ENCODE measurements around the gene ATP6V0A4. TPM values are rescaled to one million over a fixed set of nuclear protein-coding genes. Genes with fewer than 3 reads are reported as not detected.

Gene ATP6V0A4
- total RNA-seq, 2 donors from 2014 or later, result 0.29 to 0.44 TPM

GRCh38 chr7:138710536-138711385 is 87.2 kb downstream of the ATP6V0A4 start:
- Mint-ChIP-seq H3K27me3 (ENCODE audit: insufficient read depth) (no peaks in the 10 kb centered on the region), H3K27ac (no peak overlapping the region), H3K4me3 (no peak overlapping the region), H3K4me1 (no peaks in the 10 kb centered on the region), H3K36me3 (ENCODE audit: low read depth) (no peaks in the 10 kb centered on the region), H3K9me3 (no peaks in the 10 kb centered on the region)
- WGBS, 2 experiments (ENCODE audit: insufficient coverage in 1 of 2, insufficient read length in 1 of 2), result 82 to 88% methylated on average over 6 to 15 of the region's 15 CpGs
- Histone ChIP-seq H3K9ac (ENCODE audit: extremely low read depth, low read length, poor library complexity, severe bottlenecking) (no peak overlapping the region), H3K27me3 (ENCODE audit: control insufficient read depth, insufficient read depth, low read length, poor library complexity, severe bottlenecking) (no peaks in the 10 kb centered on the region), H3K4me3 (ENCODE audit: low read length) (no peak overlapping the region), H3K9me3 (ENCODE audit: control insufficient read depth, low read length) (no peaks in the 10 kb centered on the region), H3K36me3 (ENCODE audit: control insufficient read depth, insufficient read depth, low read length) (no peaks in the 10 kb centered on the region), H3K4me1 (ENCODE audit: control insufficient read depth, insufficient read depth, low read length) (no peaks in the 10 kb centered on the region), H3K27ac (ENCODE audit: low read depth, low read length) (no peak overlapping the region)
- TF ChIP-seq CTCF (conservative IDR thresholded peaks at IDR 0.05), result no peak
- DNase-seq, result no peak

GRCh38 chr7:138705167-138705566 is 92.8 kb downstream of the ATP6V0A4 start:
- no peak overlapping the region for H3K27ac Mint-ChIP-seq
- H3K9ac ChIP-seq (ENCODE audit: extremely low read depth, low read length, poor library complexity, severe bottlenecking), result no peak overlapping the region
- no peak overlapping the region for H3K4me3 ChIP-seq (ENCODE audit: low read length)
- no peak for TF ChIP-seq CTCF (conservative IDR thresholded peaks at IDR 0.05)
- H3K36me3 Mint-ChIP-seq (ENCODE audit: low read depth), result no peaks in the 10 kb centered on the region
- no peak for DNase-seq
- no peaks in the 10 kb centered on the region for H3K9me3 ChIP-seq (ENCODE audit: control insufficient read depth, low read length)
- no peaks in the 10 kb centered on the region for H3K4me1 ChIP-seq (ENCODE audit: control insufficient read depth, insufficient read depth, low read length)
- no peaks in the 10 kb centered on the region for H3K36me3 ChIP-seq (ENCODE audit: control insufficient read depth, insufficient read depth, low read length)
- H3K4me1 Mint-ChIP-seq, result no peaks in the 10 kb centered on the region
- H3K27me3 ChIP-seq (ENCODE audit: control insufficient read depth, insufficient read depth, low read length, poor library complexity, severe bottlenecking), result no peaks in the 10 kb centered on the region
- 93 to 96% methylated on average over 6 to 7 of the region's 7 CpGs for WGBS, 2 experiments (ENCODE audit: insufficient coverage in 1 of 2, insufficient read length in 1 of 2)
- H3K4me3 Mint-ChIP-seq, result no peak overlapping the region
- H3K27ac ChIP-seq (ENCODE audit: low read depth, low read length), result no peak overlapping the region
- H3K27me3 Mint-ChIP-seq (ENCODE audit: insufficient read depth), result no peaks in the 10 kb centered on the region
- no peaks in the 10 kb centered on the region for H3K9me3 Mint-ChIP-seq

- Mint-ChIP-seq H3K36me3 (ENCODE audit: low read depth) (no peaks in the 10 kb centered on the region), H3K27ac (no peak overlapping the region), H3K4me3 (no peak overlapping the region), H3K4me1 (no peaks in the 10 kb centered on the region), H3K27me3 (ENCODE audit: insufficient read depth) (no peaks in the 10 kb centered on the region), H3K9me3 (no peaks in the 10 kb centered on the region)
- Histone ChIP-seq H3K27me3 (ENCODE audit: control insufficient read depth, insufficient read depth, low read length, poor library complexity, severe bottlenecking) (no peaks in the 10 kb centered on the region), H3K4me3 (ENCODE audit: low read length) (no peak overlapping the region), H3K9me3 (ENCODE audit: control insufficient read depth, low read length) (no peaks in the 10 kb centered on the region), H3K27ac (ENCODE audit: low read depth, low read length) (no peak overlapping the region), H3K4me1 (ENCODE audit: control insufficient read depth, insufficient read depth, low read length) (no peaks in the 10 kb centered on the region), H3K36me3 (ENCODE audit: control insufficient read depth, insufficient read depth, low read length) (no peaks in the 10 kb centered on the region), H3K9ac (ENCODE audit: extremely low read depth, low read length, poor library complexity, severe bottlenecking) (no peak overlapping the region)
- 90 to 95% methylated on average over 2 of the region's 2 CpGs for WGBS, 2 experiments (ENCODE audit: insufficient coverage in 1 of 2, insufficient read length in 1 of 2)
- no peak for TF ChIP-seq CTCF (conservative IDR thresholded peaks at IDR 0.05)
- no peak for DNase-seq
Observed at GRCh38 chr7:138701537-138701923, 96.5 kb downstream of the ATP6V0A4 start.
